Natural killer cell (primary cell): Measurements from ENCODE around the gene PPFIBP2. TPM values are rescaled to one million over a fixed set of nuclear protein-coding genes. Genes with fewer than 3 reads are reported as not detected.
A peak's percentile ranks its signal among the peaks of the same experiment; 100 is the strongest.

ENCODE experiments used
- ATAC-seq, 3 donors: fragments of 150-1000 bp in 2 of 3; fragments of 200-7000 bp in 1 of 3; cut with Tn5 transposase; 1 replicate in 1 of 3; 2 replicates in 2 of 3; pipeline ENCODE4 v1.10.0; 2021; ENCODE audit warnings: mild to moderate bottlenecking in 2 of 3, moderate library complexity in 2 of 3
- DNase-seq, 2 donors: peaks; one replicate each; pipeline versions ENCODE4 v3.0.0 to v3.0.0-alpha.2; 2013 to 2021; ENCODE audit warnings: mixed read lengths in 1 of 2
- H3K27ac ChIP-seq: one replicate; pipeline ENCODE4 v1.5.1; 2013; ENCODE audit warnings: mild to moderate bottlenecking, low read length
- H3K27me3 ChIP-seq: one replicate; pipeline ENCODE4 v1.6.1; 2013; ENCODE audit warnings: low read length; ENCODE audit not compliant: control insufficient read depth, insufficient read depth
- H3K36me3 ChIP-seq: one replicate; pipeline ENCODE4 v1.6.1; 2013; ENCODE audit warnings: low read length; ENCODE audit not compliant: control insufficient read depth, insufficient read depth
- H3K4me1 ChIP-seq: one replicate; pipeline ENCODE4 v1.6.1; 2013; ENCODE audit warnings: low read length; ENCODE audit not compliant: control insufficient read depth, insufficient read depth
- H3K4me3 ChIP-seq: one replicate; pipeline ENCODE4 v1.5.1; 2013; ENCODE audit warnings: low read length
- H3K9me3 ChIP-seq: one replicate; pipeline ENCODE4 v1.6.1; 2013; ENCODE audit warnings: low read length; ENCODE audit not compliant: control insufficient read depth, insufficient read depth
- H3K27ac Mint-ChIP-seq, 2 donors: one replicate each; pipeline ENCODE4 v1.8.0; 2022; ENCODE audit warnings: mild to moderate bottlenecking in 2 of 2, mixed read lengths in 2 of 2, moderate library complexity in 1 of 2
- H3K27me3 Mint-ChIP-seq, 2 donors: one replicate each; pipeline ENCODE4 v1.8.0; 2022; ENCODE audit warnings: low read depth in 2 of 2, mixed read lengths in 2 of 2
- H3K36me3 Mint-ChIP-seq: one replicate; pipeline ENCODE4 v1.8.0; 2022; ENCODE audit warnings: mixed read lengths
- H3K4me1 Mint-ChIP-seq, 2 donors: one replicate each; pipeline ENCODE4 v1.8.0; 2022; ENCODE audit warnings: mixed read lengths in 2 of 2
- H3K4me3 Mint-ChIP-seq: one replicate; pipeline ENCODE4 v1.8.0; 2022; ENCODE audit warnings: mild to moderate bottlenecking, moderate library complexity, mixed read lengths
- H3K9me3 Mint-ChIP-seq, 2 donors: one replicate each; pipeline ENCODE4 v1.8.0; 2022; ENCODE audit warnings: mixed read lengths in 2 of 2
- CTCF ChIP-seq: fragments of 200-600 bp; IDR thresholded peaks from one replicate; pipeline ENCODE4 v1.8.0; 2022; ENCODE audit warnings: antibody characterized with exemption
- WGBS: methylation state at CpG from one replicate; pipeline ENCODE4 v1.1.7; 2013; ENCODE audit warnings: missing lambda C conversion rate; ENCODE audit not compliant: insufficient coverage; 5-methylcytosine and 5-hydroxymethylcytosine counted together
- intact Hi-C: fragments of 100-400 bp; cut with micrococcal nuclease; formaldehyde crosslinking; loops from one replicate; pipeline ENCODE4 v1.14.2; 2022
- total RNA-seq, 4 donors: library from RNA; stranded (reverse); fragments of 120-200 nt in 1 of 4; gene quantifications; one replicate each; pipeline versions ENCODE4 v1.2.3 to v1.2.4, GENCODE V29; 2013 to 2022

Gene PPFIBP2
- total RNA-seq, 3 donors from 2014 or later (not counting 1 experiment from before 2014, with no cell fraction given), result 15.1 to 23.7 (median 23.1) TPM

- intact Hi-C loops, result no loop called here
- H3K4me3 ChIP-seq, result no peak overlapping the region
- Mint-ChIP-seq H3K4me3 (no peak overlapping the region), H3K36me3 (no peaks in the 10 kb centered on the region), H3K4me1 (peaks cover 0 to 4% of the 10 kb centered on the region in 2 donors), H3K9me3 (no peaks in the 10 kb centered on the region), H3K27me3 (peaks cover 0 to 4% of the 10 kb centered on the region in 2 donors), H3K27ac (no peak overlapping the region)
- 95% methylated on average over 7 of the region's 7 CpGs for WGBS
- ATAC-seq, result no peak
- no peak for TF ChIP-seq CTCF
- no peaks in the 10 kb centered on the region for H3K9me3 ChIP-seq
- H3K27me3 ChIP-seq, result no peaks in the 10 kb centered on the region
- H3K36me3 ChIP-seq, result no peaks in the 10 kb centered on the region
- H3K27ac ChIP-seq, result no peak overlapping the region
- DNase-seq, result no peak
- H3K4me1 ChIP-seq, result no peaks in the 10 kb centered on the region
Observed at GRCh38 chr11:7471071-7471470, 42.7 kb upstream of the PPFIBP2 start.

GRCh38 chr11:7473717-7474116 lies 40.1 kb upstream of the PPFIBP2 start:
- Mint-ChIP-seq H3K36me3 (no peaks in the 10 kb centered on the region), H3K27ac (no peak overlapping the region), H3K4me3 (no peak overlapping the region), H3K27me3 (peaks cover 0 to 8% of the 10 kb centered on the region in 2 donors), H3K9me3 (no peaks in the 10 kb centered on the region), H3K4me1 (no peaks in the 10 kb centered on the region)
- H3K9me3 ChIP-seq, result no peaks in the 10 kb centered on the region
- TF ChIP-seq CTCF, result no peak
- no peaks in the 10 kb centered on the region for H3K36me3 ChIP-seq
- 67% methylated on average over 1 of the region's 1 CpG for WGBS
- intact Hi-C loops, result no loop called here
- DNase-seq (no peak), ATAC-seq (peak in 1 of 3 donors; percentile 37)
- H3K27me3 ChIP-seq, result no peaks in the 10 kb centered on the region
- H3K4me3 ChIP-seq, result no peak overlapping the region
- no peak overlapping the region for H3K27ac ChIP-seq
- H3K4me1 ChIP-seq, result no peaks in the 10 kb centered on the region

GRCh38 chr11:7480113-7480512 lies 33.7 kb upstream of the PPFIBP2 start:
- H3K4me1 Mint-ChIP-seq, result no peaks in the 10 kb centered on the region
- no peak overlapping the region for H3K27ac Mint-ChIP-seq
- H3K4me3 Mint-ChIP-seq, result no peak overlapping the region
- H3K9me3 ChIP-seq, result no peaks in the 10 kb centered on the region
- no peaks in the 10 kb centered on the region for H3K9me3 Mint-ChIP-seq
- ATAC-seq, result no peak
- H3K4me1 ChIP-seq, result no peaks in the 10 kb centered on the region
- no peak overlapping the region for H3K27ac ChIP-seq
- no peak for DNase-seq
- H3K27me3 Mint-ChIP-seq, result peaks cover 0 to 4% of the 10 kb centered on the region in 2 donors
- H3K4me3 ChIP-seq, result no peak overlapping the region
- H3K36me3 Mint-ChIP-seq, result no peaks in the 10 kb centered on the region
- TF ChIP-seq CTCF, result no peak
- 77% methylated on average over 2 of the region's 2 CpGs for WGBS
- H3K27me3 ChIP-seq, result no peaks in the 10 kb centered on the region
- intact Hi-C loops, result no loop called here
- H3K36me3 ChIP-seq, result no peaks in the 10 kb centered on the region

- DNase-seq (no peak), ATAC-seq (no peak)
- Mint-ChIP-seq H3K4me1 (no peaks in the 10 kb centered on the region), H3K27me3 (no peaks in the 10 kb centered on the region), H3K4me3 (no peak overlapping the region), H3K9me3 (no peaks in the 10 kb centered on the region), H3K36me3 (no peaks in the 10 kb centered on the region), H3K27ac (no peak overlapping the region)
- H3K27me3 ChIP-seq, result no peaks in the 10 kb centered on the region
- H3K4me1 ChIP-seq, result no peaks in the 10 kb centered on the region
- H3K9me3 ChIP-seq, result no peaks in the 10 kb centered on the region
- no peak overlapping the region for H3K4me3 ChIP-seq
- intact Hi-C loops, result no loop called here
- WGBS, result 90% methylated on average over 2 of the region's 3 CpGs
- H3K27ac ChIP-seq, result no peak overlapping the region
- no peaks in the 10 kb centered on the region for H3K36me3 ChIP-seq
- TF ChIP-seq CTCF, result no peak
Observed at GRCh38 chr11:7484131-7484530, 29.7 kb upstream of the PPFIBP2 start.
